SH-SY5Y (cell line): ENCODE measurements around the gene SEPSECS.

Experiments
- GATA2 ChIP-seq: IDR thresholded peaks from 2 replicates; pipeline ENCODE4 v1.6.1; 2011; ENCODE audit warnings: mild to moderate bottlenecking, low read depth, low read length
- GATA3 ChIP-seq: IDR thresholded peaks from 2 replicates; pipeline ENCODE4 v1.6.1; 2011; ENCODE audit warnings: low read depth, mild to moderate bottlenecking, low read length, moderate library complexity

- TF ChIP-seq GATA3 (no peak), GATA2 (no peak)
Measured at GRCh38 chr4:25172961-25173915, 13.0 kb upstream of the SEPSECS start.
